GM12878 (cell line): ENCODE measurements around the gene PPFIBP1. TPM values are rescaled to one million over a fixed set of nuclear protein-coding genes. Genes with fewer than 3 reads are reported as not detected.

ENCODE experiments used
- ATAC-seq: fragments of 200-7000 bp; cut with Tn5 transposase; 3 replicates; pipeline ENCODE4 v1.9.1; 2020; ENCODE audit warnings: mild to moderate bottlenecking, moderate library complexity
- BruUV-seq: library from RNA; stranded (reverse); fragments of 400-500 nt; replicated peaks from 2 replicates; lab custom pipeline; 2021; lab: Mats Ljungman, UMichigan
- CTCF ChIA-PET: fragments of 300-600 bp; sonication (Branson Sonifier 250); formaldehyde crosslinking; extraction: SDS; loops from one replicate; lab custom pipeline; 2021; ENCODE audit warnings: inconsistent platforms; lab: Yijun Ruan, JAX
- POLR2A ChIA-PET: fragments of 350-600 bp; formaldehyde crosslinking; extraction: SDS; loops from one replicate; lab custom pipeline; 2021; ENCODE audit warnings: inconsistent platforms; lab: Charles Lee
- RAD21 ChIA-PET: fragments of 300-600 bp; sonication (Branson Sonifier 250); formaldehyde crosslinking; loops from one replicate; lab custom pipeline; 2023; ENCODE audit warnings: antibody characterized with exemption; ENCODE audit not compliant: unreplicated experiment; lab: Charles Lee
- SMC1A ChIA-PET: fragments of 300-600 bp; sonication (Branson Sonifier 250); formaldehyde crosslinking; loops from one replicate; lab custom pipeline; 2023; ENCODE audit not compliant: unreplicated experiment, uncharacterized antibody; lab: Charles Lee
- DNase-seq: peaks from one replicate; pipeline ENCODE4 v3.0.0-alpha.2; 2011; ENCODE audit warnings: low read depth, low spot score
- FAIRE-seq: peaks from 3 replicates; lab custom pipeline; 2011; peaks lifted over from hg19 to GRCh38; lab: Jason Lieb, UNC
- H2AFZ ChIP-seq: 2 replicates; pipeline ENCODE4 v1.6.0; 2011; ENCODE audit warnings: low read depth, low read length, control low read depth; ENCODE audit not compliant: control insufficient read depth
- H3K27ac ChIP-seq: 2 replicates; pipeline ENCODE4 v1.5.1; 2011; ENCODE audit warnings: control low read depth; ENCODE audit not compliant: control insufficient read depth, insufficient read depth
- H3K27me3 ChIP-seq, 2 experiments: replicated peaks in 1 of 2; 2 replicates each; pipeline versions ENCODE4 v1.6.0 to v1.6.1; 2011; ENCODE audit warnings: low read length in 1 of 2; ENCODE audit not compliant: control insufficient read depth in 2 of 2, insufficient read depth in 2 of 2
- H3K36me3 ChIP-seq, 2 experiments: 2 replicates each; pipeline ENCODE4 v1.5.1; 2011; ENCODE audit warnings: low read length in 1 of 2; ENCODE audit not compliant: control insufficient read depth in 2 of 2, insufficient read depth in 2 of 2
- H3K4me1 ChIP-seq: 2 replicates; pipeline ENCODE4 v1.6.1; 2011; ENCODE audit warnings: mild to moderate bottlenecking, low read length, moderate library complexity, mixed read lengths; ENCODE audit not compliant: control insufficient read depth, insufficient read depth
- H3K4me2 ChIP-seq: 2 replicates; pipeline ENCODE4 v1.6.0; 2011; ENCODE audit warnings: control low read depth; ENCODE audit not compliant: control insufficient read depth, insufficient read depth
- H3K4me3 ChIP-seq: fragments of 200-600 bp; sonication (generic); 2 replicates; pipeline ENCODE4 v1.5.1; 2016
- H3K79me2 ChIP-seq: 2 replicates; pipeline ENCODE4 v1.6.0; 2011; ENCODE audit warnings: low read length; ENCODE audit not compliant: control insufficient read depth, insufficient read depth
- H3K9ac ChIP-seq: 2 replicates; pipeline ENCODE4 v1.8.0; 2011; ENCODE audit warnings: low read length, control low read depth, mixed read lengths; ENCODE audit not compliant: control insufficient read depth, insufficient read depth
- H3K9me3 ChIP-seq: replicated peaks from 3 replicates; pipeline ENCODE4 v1.5.1; 2011; ENCODE audit warnings: mild to moderate bottlenecking, low read length; ENCODE audit not compliant: control insufficient read depth, insufficient read depth
- H4K20me1 ChIP-seq: 2 replicates; pipeline ENCODE4 v1.6.0; 2011; ENCODE audit not compliant: control insufficient read depth, insufficient read depth
- BHLHE40 ChIP-seq, 2 experiments: fragments of 450-650 bp in 1 of 2; IDR thresholded peaks; 2 replicates each; pipeline ENCODE4 v1.6.1; 2011 to 2017; ENCODE audit warnings: low read depth in 2 of 2, borderline replicate concordance in 1 of 2, improper control_type of control experiment in 1 of 2, low read length in 1 of 2, mild to moderate bottlenecking in 1 of 2
- BMI1 ChIP-seq: fragments of 450-650 bp; IDR thresholded peaks from 2 replicates; pipeline ENCODE4 v1.6.1; 2016; ENCODE audit warnings: mild to moderate bottlenecking, moderate library complexity, borderline replicate concordance
- CHD4 ChIP-seq: fragments of 200-600 bp; sonication (generic); IDR thresholded peaks from 2 replicates; pipeline ENCODE4 v1.6.1; 2016; ENCODE audit warnings: mild to moderate bottlenecking
- JUNB ChIP-seq: IDR thresholded peaks from 2 replicates; pipeline ENCODE4 v1.6.1; 2016; ENCODE audit warnings: antibody characterized with exemption, mild to moderate bottlenecking
- NBN ChIP-seq: fragments of 450-650 bp; IDR thresholded peaks from 2 replicates; pipeline ENCODE4 v1.6.1; 2016
- NFYB ChIP-seq: IDR thresholded peaks from 2 replicates; pipeline ENCODE4 v1.6.1; 2011; ENCODE audit warnings: low read depth, mild to moderate bottlenecking, low read length, improper control_type of control experiment, moderate library complexity; ENCODE audit not compliant: insufficient read depth
- PAX5 ChIP-seq: IDR thresholded peaks from 2 replicates; pipeline ENCODE4 v1.6.1; 2011; ENCODE audit warnings: low read depth, low read length, borderline replicate concordance
- TCF12 ChIP-seq: IDR thresholded peaks from 2 replicates; pipeline ENCODE4 v1.6.1; 2011; ENCODE audit warnings: low read depth, mild to moderate bottlenecking, low read length
- WRNIP1 ChIP-seq: IDR thresholded peaks from 2 replicates; pipeline ENCODE4 v1.6.1; 2011; ENCODE audit warnings: low read depth, low read length, improper control_type of control experiment, borderline replicate concordance
- ZBTB11 ChIP-seq: fragments of 450-650 bp; formaldehyde crosslinking; IDR thresholded peaks from 2 replicates; pipeline ENCODE4 v1.5.0; 2022; ENCODE audit warnings: mild to moderate bottlenecking, missing genetic modification characterization
- ZNF622 ChIP-seq: fragments of 450-650 bp; IDR thresholded peaks from 2 replicates; pipeline ENCODE4 v1.6.1; 2017; ENCODE audit warnings: mild to moderate bottlenecking, inconsistent platforms
- WGBS: methylation state at CpG from one replicate; pipeline ENCODE4 v1.1.6; 2016; ENCODE audit warnings: low lambda C conversion rate; ENCODE audit not compliant: insufficient replicate concordance, insufficient coverage; ENCODE audit errors: missing lambda C conversion rate; 5-methylcytosine and 5-hydroxymethylcytosine counted together
- in situ Hi-C: fragments of 300-500 bp; cut with MboI; formaldehyde crosslinking; loops from 9 replicates; pipeline ENCODE4 v1.14.3; 2018; ENCODE audit warnings: mixed read lengths
- intact Hi-C: fragments of 100-400 bp; cut with micrococcal nuclease; formaldehyde crosslinking; loops from one replicate; pipeline ENCODE4 v1.14.2; 2022; ENCODE audit not compliant: unreplicated experiment
- polyA plus RNA-seq, 11 experiments: library from polyadenylated mRNA; depleted of rRNA in 4 of 11; unstranded in 6 of 11; stranded (reverse) in 5 of 11; fragments of >200 nt; fragmentation: Nextera tagmentation in 4 of 11; fragmentation: Illumina TruSeq in 1 of 11; extraction: Ambion mirVana in 4 of 11; extraction: Trizol in 1 of 11; gene quantifications; 1 replicate in 1 of 11; 2 replicates in 10 of 11; pipeline versions ENCODE4 v1.2.1 to v1.2.3, GENCODE V29; 2011 to 2016; ENCODE audit warnings: inconsistent platforms in 2 of 11, missing spikeins in 2 of 11, low read depth in 1 of 11
- total RNA-seq, 4 experiments: library from RNA; depleted of rRNA in 3 of 4; stranded (reverse); fragments of >200 nt in 3 of 4; fragmentation: Illumina TruSeq in 1 of 4; extraction: Trizol in 1 of 4; gene quantifications; 2 replicates each; pipeline versions ENCODE4 v1.2.1 to v1.2.3, GENCODE V29; 2013 to 2021
- TF ChIP-seq, protein P1 (sequence below): fragments of 450-650 bp; IDR thresholded peaks from 2 replicates; pipeline ENCODE4 v1.6.1; 2017; ENCODE audit warnings: mild to moderate bottlenecking, moderate library complexity

Gene PPFIBP1
- total and polyA plus RNA-seq, 10 of the 15 experiments (the other 5 are each of a cell fraction or from before 2014, with no cell fraction given): 0.47 to 7.8 (median 3.6) TPM

GRCh38 chr12:27553941-27554340, 29.9 kb downstream of the PPFIBP1 start:
- BruUV-seq: no TSS peak
- H3K36me3 ChIP-seq: no peaks in the 10 kb centered on the region
- peaks cover 15% of the 10 kb centered on the region; the same call in 1 of the 2 replicates for H3K4me1 ChIP-seq
- no peak overlapping the region for H3K4me2 ChIP-seq
- no peak overlapping the region for H3K9ac ChIP-seq
- ChIA-PET RAD21 (no interaction called here), SMC1A (interaction anchor here (0.7 kb wide), 1 partner anchor 27 kb away, joined by 3 read pairs; no protein-coding TSS in a partner anchor), POLR2A (interaction anchor here (0.8 kb wide), 1 partner anchor 143 kb away, joined by 4 read pairs; no protein-coding TSS in a partner anchor), CTCF (no interaction called here)
- H4K20me1 ChIP-seq: no peaks in the 10 kb centered on the region
- ATAC-seq: no peak
- no peak overlapping the region for H2AFZ ChIP-seq
- H3K4me3 ChIP-seq: no peak overlapping the region
- no peaks in the 10 kb centered on the region for H3K27me3 ChIP-seq
- H3K79me2 ChIP-seq: no peaks in the 10 kb centered on the region; the same call in 1 of the 2 replicates
- in situ Hi-C loops: no loop called here
- intact Hi-C loops: no loop called here
- TF ChIP-seq ZNF622 (no peak), PAX5 (no peak), JUNB (no peak), ZBTB11 (no peak), BHLHE40 (IDR thresholded peaks at IDR 0.05; ENCODE audit: borderline replicate concordance in 1 of 2, low read depth in 2 of 2, low read length in 1 of 2) (no peak), NFYB (no peak), CHD4 (no peak), NBN (no peak), WRNIP1 (no peak), BMI1 (no peak), TCF12 (no peak)
- TF ChIP-seq, protein P1, sequence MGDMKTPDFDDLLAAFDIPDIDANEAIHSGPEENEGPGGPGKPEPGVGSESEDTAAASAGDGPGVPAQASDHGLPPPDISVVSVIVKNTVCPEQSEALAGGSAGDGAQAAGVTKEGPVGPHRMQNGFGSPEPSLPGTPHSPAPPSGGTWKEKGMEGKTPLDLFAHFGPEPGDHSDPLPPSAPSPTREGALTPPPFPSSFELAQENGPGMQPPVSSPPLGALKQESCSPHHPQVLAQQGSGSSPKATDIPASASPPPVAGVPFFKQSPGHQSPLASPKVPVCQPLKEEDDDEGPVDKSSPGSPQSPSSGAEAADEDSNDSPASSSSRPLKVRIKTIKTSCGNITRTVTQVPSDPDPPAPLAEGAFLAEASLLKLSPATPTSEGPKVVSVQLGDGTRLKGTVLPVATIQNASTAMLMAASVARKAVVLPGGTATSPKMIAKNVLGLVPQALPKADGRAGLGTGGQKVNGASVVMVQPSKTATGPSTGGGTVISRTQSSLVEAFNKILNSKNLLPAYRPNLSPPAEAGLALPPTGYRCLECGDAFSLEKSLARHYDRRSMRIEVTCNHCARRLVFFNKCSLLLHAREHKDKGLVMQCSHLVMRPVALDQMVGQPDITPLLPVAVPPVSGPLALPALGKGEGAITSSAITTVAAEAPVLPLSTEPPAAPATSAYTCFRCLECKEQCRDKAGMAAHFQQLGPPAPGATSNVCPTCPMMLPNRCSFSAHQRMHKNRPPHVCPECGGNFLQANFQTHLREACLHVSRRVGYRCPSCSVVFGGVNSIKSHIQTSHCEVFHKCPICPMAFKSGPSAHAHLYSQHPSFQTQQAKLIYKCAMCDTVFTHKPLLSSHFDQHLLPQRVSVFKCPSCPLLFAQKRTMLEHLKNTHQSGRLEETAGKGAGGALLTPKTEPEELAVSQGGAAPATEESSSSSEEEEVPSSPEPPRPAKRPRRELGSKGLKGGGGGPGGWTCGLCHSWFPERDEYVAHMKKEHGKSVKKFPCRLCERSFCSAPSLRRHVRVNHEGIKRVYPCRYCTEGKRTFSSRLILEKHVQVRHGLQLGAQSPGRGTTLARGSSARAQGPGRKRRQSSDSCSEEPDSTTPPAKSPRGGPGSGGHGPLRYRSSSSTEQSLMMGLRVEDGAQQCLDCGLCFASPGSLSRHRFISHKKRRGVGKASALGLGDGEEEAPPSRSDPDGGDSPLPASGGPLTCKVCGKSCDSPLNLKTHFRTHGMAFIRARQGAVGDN: no peak
- TF ChIP-seq, all 136 proteins: peak for 0
- H3K27ac ChIP-seq: no peak overlapping the region
- no peaks in the 10 kb centered on the region for H3K9me3 ChIP-seq
- DNase-seq (no peak), FAIRE-seq (no peak)
- 97% methylated on average over 3 of the region's 3 CpGs for WGBS
